GM21447 (cell line): ENCODE data around the gene DIABLO.

Experiments used
- ATAC-seq: cut with Tn5 transposase; IDR thresholded peaks from one replicate; pipeline ENCODE4 v1.9.1; 2021; ENCODE audit not compliant: unreplicated experiment

DIABLO gene

GRCh38 chr12:122159882-122160281, 66.0 kb downstream of the DIABLO start:
- ATAC-seq, result no peak

- no peak for ATAC-seq
Measured at GRCh38 chr12:122158700-122159285, 67.1 kb downstream of the DIABLO start.
